GM12878 (cell line): ENCODE data around the gene PATZ1.

Experiments
- CTCF ChIP-seq, 3 experiments: IDR thresholded peaks in 2 of 3; conservative IDR thresholded peaks in 1 of 3; 2 replicates each; pipeline ENCODE4 v1.5.1; 2011; ENCODE audit warnings: low read depth in 3 of 3, low read length in 3 of 3, mild to moderate bottlenecking in 3 of 3, control low read depth in 2 of 3, moderate library complexity in 2 of 3, inconsistent platforms in 1 of 3, mixed read lengths in 1 of 3; ENCODE audit not compliant: control insufficient read depth in 2 of 3, insufficient read depth in 1 of 3; ENCODE audit errors: extremely low read depth in 1 of 3
- EZH2 ChIP-seq: IDR thresholded peaks from 2 replicates; pipeline ENCODE4 v1.6.1; 2012; ENCODE audit warnings: low read depth, mild to moderate bottlenecking, control low read depth, inconsistent platforms, low read length, borderline replicate concordance; ENCODE audit not compliant: control insufficient read depth
- HCFC1 ChIP-seq: fragments of 150-350 bp; IDR thresholded peaks from 2 replicates; pipeline ENCODE4 v1.6.1; 2014; ENCODE audit warnings: low read length
- MEF2A ChIP-seq: IDR thresholded peaks from 2 replicates; pipeline ENCODE4 v1.6.1; 2011; ENCODE audit warnings: low read depth, mild to moderate bottlenecking, low read length, moderate library complexity; ENCODE audit not compliant: insufficient read depth
- RAD21 ChIP-seq: IDR thresholded peaks from 2 replicates; pipeline ENCODE4 v1.6.1; 2011; ENCODE audit warnings: mild to moderate bottlenecking, low read depth, low read length, moderate library complexity; ENCODE audit not compliant: insufficient read depth
- ZNF217 ChIP-seq: fragments of 450-650 bp; IDR thresholded peaks from 2 replicates; pipeline ENCODE4 v1.6.1; 2017; ENCODE audit warnings: antibody characterized with exemption, mild to moderate bottlenecking

- TF ChIP-seq EZH2 (no peak), ZNF217 (no peak), MEF2A (no peak), HCFC1 (no peak), CTCF (IDR thresholded peaks at IDR 0.05 in 2 of 3, conservative IDR thresholded peaks at IDR 0.05 in 1 of 3; ENCODE audit: control insufficient read depth in 2 of 3, extremely low read depth in 1 of 3, insufficient read depth in 1 of 3, low read depth in 3 of 3, low read length in 3 of 3) (no peak), RAD21 (no peak)
Measured at GRCh38 chr22:31363885-31364465, 17.8 kb upstream of the PATZ1 start.
